ENCODE results near the gene RAD51B. TPM values are rescaled to one million over a fixed set of nuclear protein-coding genes. Genes with fewer than 3 reads are reported as not detected.

Gene RAD51B
- total RNA-seq, 1 experiment from 2014 or later, result 20.0 TPM

DNA sequence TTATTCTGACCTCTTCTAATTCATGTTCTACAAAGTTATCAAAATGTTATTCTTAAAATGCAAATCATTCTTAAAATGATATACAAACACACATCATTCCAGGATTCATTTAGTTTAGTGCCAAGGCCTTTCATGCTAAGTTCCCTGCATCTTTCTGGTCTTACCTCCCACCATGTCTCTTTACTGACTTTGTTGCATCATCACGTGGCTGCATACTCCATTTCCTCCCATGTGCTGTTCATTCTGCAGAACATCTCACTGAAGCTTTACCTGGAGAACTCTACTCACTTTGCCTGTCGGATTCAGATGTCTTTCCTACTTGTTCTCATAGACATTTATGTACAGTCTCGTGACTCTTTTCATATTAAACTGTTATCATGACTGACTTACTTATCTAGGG is 278.1 kb downstream of the RAD51B start:
- RAD21 ChIA-PET (ENCODE audit: low non-redundant PET in 1 of 2, low total read pairs in 2 of 2, uncharacterized antibody in 2 of 2, unreplicated experiment in 2 of 2), result no interaction called here
- no peaks in the 10 kb centered on the region for H4K20me1 ChIP-seq (ENCODE audit: insufficient read depth)
- no peak overlapping the region for H2AFZ ChIP-seq (ENCODE audit: low read depth, low read length, poor library complexity, severe bottlenecking)
- H3K27ac ChIP-seq (ENCODE audit: low read depth, low read length), result no peak overlapping the region
- no peaks in the 10 kb centered on the region for H3K27me3 ChIP-seq (ENCODE audit: insufficient read depth, low read length)
- POLR2A ChIA-PET, result no interaction called here
- intact Hi-C loops (cut with micrococcal nuclease), result no loop called here
- no peaks in the 10 kb centered on the region for H3K9me2 ChIP-seq (ENCODE audit: insufficient read depth)
- DNase-seq (ENCODE audit: low read depth, low spot score) (no peak), ATAC-seq (no peak)
- peaks cover 0 to 10% of the 10 kb centered on the region in 2 experiments; a peak in 1 of 4 replicates for H3K4me1 ChIP-seq (ENCODE audit: control insufficient read depth in 1 of 2, insufficient read depth in 2 of 2, low read length in 2 of 2)
- H3K9me3 ChIP-seq (ENCODE audit: control insufficient read depth in 1 of 2, insufficient read depth in 1 of 2, low read depth in 1 of 2, low read length in 2 of 2), result peaks cover 6 to 7% of the 10 kb centered on the region in 2 experiments; a peak in 2 of 4 replicates
- no TSS peak for BruUV-seq (replicated peaks)
- H3K4me2 ChIP-seq (ENCODE audit: low read length), result no peak overlapping the region
- CTCF ChIA-PET, result no interaction called here
- H3K9ac ChIP-seq (ENCODE audit: low read length), result no peak overlapping the region
- H3K36me3 ChIP-seq (ENCODE audit: control insufficient read depth in 1 of 2, insufficient read depth in 2 of 2, low read length in 2 of 2), result no peaks in the 10 kb centered on the region
- TF ChIP-seq, protein P1, sequence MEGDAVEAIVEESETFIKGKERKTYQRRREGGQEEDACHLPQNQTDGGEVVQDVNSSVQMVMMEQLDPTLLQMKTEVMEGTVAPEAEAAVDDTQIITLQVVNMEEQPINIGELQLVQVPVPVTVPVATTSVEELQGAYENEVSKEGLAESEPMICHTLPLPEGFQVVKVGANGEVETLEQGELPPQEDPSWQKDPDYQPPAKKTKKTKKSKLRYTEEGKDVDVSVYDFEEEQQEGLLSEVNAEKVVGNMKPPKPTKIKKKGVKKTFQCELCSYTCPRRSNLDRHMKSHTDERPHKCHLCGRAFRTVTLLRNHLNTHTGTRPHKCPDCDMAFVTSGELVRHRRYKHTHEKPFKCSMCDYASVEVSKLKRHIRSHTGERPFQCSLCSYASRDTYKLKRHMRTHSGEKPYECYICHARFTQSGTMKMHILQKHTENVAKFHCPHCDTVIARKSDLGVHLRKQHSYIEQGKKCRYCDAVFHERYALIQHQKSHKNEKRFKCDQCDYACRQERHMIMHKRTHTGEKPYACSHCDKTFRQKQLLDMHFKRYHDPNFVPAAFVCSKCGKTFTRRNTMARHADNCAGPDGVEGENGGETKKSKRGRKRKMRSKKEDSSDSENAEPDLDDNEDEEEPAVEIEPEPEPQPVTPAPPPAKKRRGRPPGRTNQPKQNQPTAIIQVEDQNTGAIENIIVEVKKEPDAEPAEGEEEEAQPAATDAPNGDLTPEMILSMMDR (IDR thresholded peaks at IDR 0.05 in 2 of 3, conservative IDR thresholded peaks at IDR 0.05 in 1 of 3; ENCODE audit: borderline replicate concordance in 1 of 3, insufficient read depth in 1 of 3, low read depth in 2 of 3, low read length in 2 of 3), result no peak
- no peak for TF ChIP-seq POLR2A (IDR thresholded peaks at IDR 0.05; ENCODE audit: borderline replicate concordance, extremely low read depth, insufficient read depth, insufficient read length)
- no peak overlapping the region for H3K4me3 ChIP-seq (replicated peaks in 1 of 2; ENCODE audit: low read depth in 1 of 2, low read length in 2 of 2)
- H3K79me2 ChIP-seq (ENCODE audit: insufficient read depth, low read length), result no peaks in the 10 kb centered on the region

DNA sequence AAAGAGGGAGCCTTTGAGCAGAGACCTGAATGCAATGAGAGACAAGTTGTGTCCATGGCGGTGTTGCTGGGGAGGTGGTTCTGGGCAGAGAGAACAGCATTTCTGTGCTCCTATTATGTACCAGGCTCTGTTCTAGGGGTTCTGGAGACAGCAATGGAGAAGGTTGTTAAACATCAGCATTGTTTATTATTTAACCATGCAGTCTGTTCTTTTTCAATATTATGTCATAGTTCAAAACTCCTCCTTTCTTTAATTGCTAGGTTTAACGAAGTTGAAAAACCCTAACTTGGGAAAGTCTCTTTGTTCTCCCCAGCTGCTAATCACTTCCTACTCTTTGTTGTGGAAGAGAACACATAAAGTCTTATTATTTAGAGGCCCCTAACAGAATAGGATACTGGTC is 279.3 kb downstream of the RAD51B start:
- no peak overlapping the region for H3K4me3 ChIP-seq (replicated peaks in 1 of 2; ENCODE audit: low read depth in 1 of 2, low read length in 2 of 2)
- H3K9me3 ChIP-seq (ENCODE audit: control insufficient read depth in 1 of 2, insufficient read depth in 1 of 2, low read depth in 1 of 2, low read length in 2 of 2), result peaks cover 6 to 7% of the 10 kb centered on the region in 2 experiments; a peak in 2 of 4 replicates
- BruUV-seq (replicated peaks), result no TSS peak
- H3K9ac ChIP-seq (ENCODE audit: low read length), result no peak overlapping the region
- H3K4me1 ChIP-seq (ENCODE audit: control insufficient read depth in 1 of 2, insufficient read depth in 2 of 2, low read length in 2 of 2), result peaks cover 0 to 12% of the 10 kb centered on the region in 2 experiments; a peak in 2 of 4 replicates
- no peak overlapping the region for H3K4me2 ChIP-seq (ENCODE audit: low read length)
- H2AFZ ChIP-seq (ENCODE audit: low read depth, low read length, poor library complexity, severe bottlenecking), result no peak overlapping the region
- RAD21 ChIA-PET (ENCODE audit: low non-redundant PET in 1 of 2, low total read pairs in 2 of 2, uncharacterized antibody in 2 of 2, unreplicated experiment in 2 of 2), result no interaction called here
- H3K79me2 ChIP-seq (ENCODE audit: insufficient read depth, low read length), result no peaks in the 10 kb centered on the region
- intact Hi-C loops (cut with micrococcal nuclease), result no loop called here
- H4K20me1 ChIP-seq (ENCODE audit: insufficient read depth), result no peaks in the 10 kb centered on the region
- DNase-seq (ENCODE audit: low read depth, low spot score), result no peak
- CTCF ChIA-PET, result no interaction called here
- no peaks in the 10 kb centered on the region for H3K27me3 ChIP-seq (ENCODE audit: insufficient read depth, low read length)
- no peaks in the 10 kb centered on the region for H3K36me3 ChIP-seq (ENCODE audit: control insufficient read depth in 1 of 2, insufficient read depth in 2 of 2, low read length in 2 of 2)
- no peaks in the 10 kb centered on the region for H3K9me2 ChIP-seq (ENCODE audit: insufficient read depth)
- ATAC-seq, result no peak
- POLR2A ChIA-PET, result no interaction called here
- H3K27ac ChIP-seq (ENCODE audit: low read depth, low read length), result no peak overlapping the region
- TF ChIP-seq, protein P1 (IDR thresholded peaks at IDR 0.05 in 2 of 3, conservative IDR thresholded peaks at IDR 0.05 in 1 of 3; ENCODE audit: borderline replicate concordance in 1 of 3, insufficient read depth in 1 of 3, low read depth in 2 of 3, low read length in 2 of 3), result no peak
- TF ChIP-seq SRF (IDR thresholded peaks at IDR 0.05; ENCODE audit: low read depth) (no peak), EZH2phosphoT487 (IDR thresholded peaks at IDR 0.05; ENCODE audit: borderline replicate concordance) (no peak), CEBPB (IDR thresholded peaks at IDR 0.05; ENCODE audit: low read depth) (no peak), EZH2 (IDR thresholded peaks at IDR 0.05) (no peak), JUND (IDR thresholded peaks at IDR 0.05) (no peak), ZFX (IDR thresholded peaks at IDR 0.05) (no peak), POLR2AphosphoS5 (IDR thresholded peaks at IDR 0.05; ENCODE audit: low read depth, low read length) (no peak), TCF7L2 (IDR thresholded peaks at IDR 0.05; ENCODE audit: borderline replicate concordance, extremely low read depth, insufficient read depth, insufficient read length) (no peak)
- TF ChIP-seq, protein P2, sequence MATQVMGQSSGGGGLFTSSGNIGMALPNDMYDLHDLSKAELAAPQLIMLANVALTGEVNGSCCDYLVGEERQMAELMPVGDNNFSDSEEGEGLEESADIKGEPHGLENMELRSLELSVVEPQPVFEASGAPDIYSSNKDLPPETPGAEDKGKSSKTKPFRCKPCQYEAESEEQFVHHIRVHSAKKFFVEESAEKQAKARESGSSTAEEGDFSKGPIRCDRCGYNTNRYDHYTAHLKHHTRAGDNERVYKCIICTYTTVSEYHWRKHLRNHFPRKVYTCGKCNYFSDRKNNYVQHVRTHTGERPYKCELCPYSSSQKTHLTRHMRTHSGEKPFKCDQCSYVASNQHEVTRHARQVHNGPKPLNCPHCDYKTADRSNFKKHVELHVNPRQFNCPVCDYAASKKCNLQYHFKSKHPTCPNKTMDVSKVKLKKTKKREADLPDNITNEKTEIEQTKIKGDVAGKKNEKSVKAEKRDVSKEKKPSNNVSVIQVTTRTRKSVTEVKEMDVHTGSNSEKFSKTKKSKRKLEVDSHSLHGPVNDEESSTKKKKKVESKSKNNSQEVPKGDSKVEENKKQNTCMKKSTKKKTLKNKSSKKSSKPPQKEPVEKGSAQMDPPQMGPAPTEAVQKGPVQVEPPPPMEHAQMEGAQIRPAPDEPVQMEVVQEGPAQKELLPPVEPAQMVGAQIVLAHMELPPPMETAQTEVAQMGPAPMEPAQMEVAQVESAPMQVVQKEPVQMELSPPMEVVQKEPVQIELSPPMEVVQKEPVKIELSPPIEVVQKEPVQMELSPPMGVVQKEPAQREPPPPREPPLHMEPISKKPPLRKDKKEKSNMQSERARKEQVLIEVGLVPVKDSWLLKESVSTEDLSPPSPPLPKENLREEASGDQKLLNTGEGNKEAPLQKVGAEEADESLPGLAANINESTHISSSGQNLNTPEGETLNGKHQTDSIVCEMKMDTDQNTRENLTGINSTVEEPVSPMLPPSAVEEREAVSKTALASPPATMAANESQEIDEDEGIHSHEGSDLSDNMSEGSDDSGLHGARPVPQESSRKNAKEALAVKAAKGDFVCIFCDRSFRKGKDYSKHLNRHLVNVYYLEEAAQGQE (IDR thresholded peaks at IDR 0.05; ENCODE audit: low read depth), result no peak
- TF ChIP-seq, protein P3, sequence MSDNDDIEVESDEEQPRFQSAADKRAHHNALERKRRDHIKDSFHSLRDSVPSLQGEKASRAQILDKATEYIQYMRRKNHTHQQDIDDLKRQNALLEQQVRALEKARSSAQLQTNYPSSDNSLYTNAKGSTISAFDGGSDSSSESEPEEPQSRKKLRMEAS (IDR thresholded peaks at IDR 0.05), result no peak

Measured in HCT116 (cell line).